ENCODE measurements around the gene APBA3.

- TF ChIP-seq CTCF (tag by site-specific recombination; IDR thresholded peaks at IDR 0.05) (no peak), ATF2 (tag by site-specific recombination; IDR thresholded peaks at IDR 0.05; ENCODE audit: low read depth) (no peak), ZNF140 (tag by site-specific recombination; IDR thresholded peaks at IDR 0.05) (no peak), TCF7L2 (IDR thresholded peaks at IDR 0.05; ENCODE audit: borderline replicate concordance, low read depth, low read length) (no peak), ZNF239 (tag by site-specific recombination; IDR thresholded peaks at IDR 0.05) (no peak), WT1 (tag by site-specific recombination; IDR thresholded peaks at IDR 0.05) (no peak), REPIN1 (tag by site-specific recombination; IDR thresholded peaks at IDR 0.05; ENCODE audit: low read depth) (no peak)
These were observed 48.6 kb downstream of the APBA3 start for GRCh38 chr19:3712663-3713611.

All from HEK293 (cell line).